ENCODE measurements around the gene THSD7A.

THSD7A gene

GRCh38 chr7:11410656-11411644 is 421.0 kb downstream of the THSD7A start:
- no peak for DNase-seq (ENCODE audit: low read depth)

GRCh38 chr7:11404355-11404754 is 427.6 kb downstream of the THSD7A start:
- no peak for DNase-seq (ENCODE audit: low read depth)

GRCh38 chr7:11403781-11404180 is 428.2 kb downstream of the THSD7A start:
- no peak for DNase-seq (ENCODE audit: low read depth)

GRCh38 chr7:11394438-11394837 is 437.6 kb downstream of the THSD7A start:
- DNase-seq (ENCODE audit: low read depth): no peak

- no peak for DNase-seq (ENCODE audit: low read depth)
Measured at GRCh38 chr7:11379641-11380040, 452.4 kb downstream of the THSD7A start.

- DNase-seq (ENCODE audit: low read depth): no peak
Measured at GRCh38 chr7:11376529-11376928, 455.5 kb downstream of the THSD7A start.

GRCh38 chr7:11374629-11375028 is 457.4 kb downstream of the THSD7A start:
- DNase-seq (ENCODE audit: low read depth): no peak

- DNase-seq (ENCODE audit: low read depth): no peak
Measured at GRCh38 chr7:11373546-11374142, 458.4 kb downstream of the THSD7A start.

- DNase-seq (ENCODE audit: low read depth): no peak
Measured at GRCh38 chr7:11369696-11370095, 462.3 kb downstream of the THSD7A start.

- DNase-seq (ENCODE audit: low read depth): no peak
Measured at GRCh38 chr7:11366118-11366517, 465.9 kb downstream of the THSD7A start.

- DNase-seq (ENCODE audit: low read depth): no peak
Measured at GRCh38 chr7:11358637-11359036, 473.4 kb downstream of the THSD7A start.

GRCh38 chr7:11355399-11356005 is 476.5 kb downstream of the THSD7A start:
- no peak for DNase-seq (ENCODE audit: low read depth)

GRCh38 chr7:11346302-11346701 is 485.7 kb downstream of the THSD7A start:
- DNase-seq (ENCODE audit: low read depth): no peak

GRCh38 chr7:11345621-11346020 is 486.4 kb downstream of the THSD7A start:
- DNase-seq (ENCODE audit: low read depth): no peak

- DNase-seq (ENCODE audit: low read depth): no peak
Measured at GRCh38 chr7:11343818-11344413, 488.1 kb downstream of the THSD7A start.

- DNase-seq (ENCODE audit: low read depth): no peak
Measured at GRCh38 chr7:11343136-11343535, 488.9 kb downstream of the THSD7A start.

GRCh38 chr7:11341285-11341944 is 490.6 kb downstream of the THSD7A start:
- no peak for DNase-seq (ENCODE audit: low read depth)

- DNase-seq (ENCODE audit: low read depth): no peak
Measured at GRCh38 chr7:11336432-11336831, 495.6 kb downstream of the THSD7A start.

- DNase-seq (ENCODE audit: low read depth): no peak
Measured at GRCh38 chr7:11335947-11336346, 496.1 kb downstream of the THSD7A start.

- DNase-seq (ENCODE audit: low read depth): no peak
Measured at GRCh38 chr7:11332865-11333228, 499.2 kb downstream of the THSD7A start.

- DNase-seq (ENCODE audit: low read depth): no peak
Measured at GRCh38 chr7:11332186-11332864, 499.7 kb downstream of the THSD7A start.

Data from activated T-helper 9 cell treated with anti-CD3 and anti-CD28 coated beads, Interleukin-2, amount 50 U/mL, for 16 hours (primary cell).